Measurements from ENCODE around the gene SCN2B. TPM values are rescaled to one million over a fixed set of nuclear protein-coding genes. Genes with fewer than 3 reads are reported as not detected.

The SCN2B gene
- total RNA-seq (2012; rRNA removed) (under 0.01 TPM in 2 replicates), polyA plus RNA-seq (2012; rRNA removed) (0.05 and 0.10 TPM in 2 replicates), Bru-seq, nascent RNA (percentile 10 among the genes with signal in this experiment), BruChase-seq, experiment 1, labeled RNA remaining after a 6-hour chase (percentile 21 among the genes with signal in this experiment), BruChase-seq, experiment 2, labeled RNA remaining after a 2-hour chase (percentile 14 among the genes with signal in this experiment)
- 0.04 TPM in 2 replicates for polyA plus RNA-seq (2012; cell fraction: cytosol; rRNA removed)
- polyA plus RNA-seq (2012; cell fraction: nucleus; rRNA removed; ENCODE audit: low replicate concordance): 0.01 TPM in 2 replicates
- long read RNA-seq, full-length matches to known transcripts: 1 of 1 reads
- long read RNA-seq, partial matches to known transcripts: 0 of 1 reads
- long read RNA-seq, other reads (novel, unspliced or antisense): 0 of 1 reads

DNA sequence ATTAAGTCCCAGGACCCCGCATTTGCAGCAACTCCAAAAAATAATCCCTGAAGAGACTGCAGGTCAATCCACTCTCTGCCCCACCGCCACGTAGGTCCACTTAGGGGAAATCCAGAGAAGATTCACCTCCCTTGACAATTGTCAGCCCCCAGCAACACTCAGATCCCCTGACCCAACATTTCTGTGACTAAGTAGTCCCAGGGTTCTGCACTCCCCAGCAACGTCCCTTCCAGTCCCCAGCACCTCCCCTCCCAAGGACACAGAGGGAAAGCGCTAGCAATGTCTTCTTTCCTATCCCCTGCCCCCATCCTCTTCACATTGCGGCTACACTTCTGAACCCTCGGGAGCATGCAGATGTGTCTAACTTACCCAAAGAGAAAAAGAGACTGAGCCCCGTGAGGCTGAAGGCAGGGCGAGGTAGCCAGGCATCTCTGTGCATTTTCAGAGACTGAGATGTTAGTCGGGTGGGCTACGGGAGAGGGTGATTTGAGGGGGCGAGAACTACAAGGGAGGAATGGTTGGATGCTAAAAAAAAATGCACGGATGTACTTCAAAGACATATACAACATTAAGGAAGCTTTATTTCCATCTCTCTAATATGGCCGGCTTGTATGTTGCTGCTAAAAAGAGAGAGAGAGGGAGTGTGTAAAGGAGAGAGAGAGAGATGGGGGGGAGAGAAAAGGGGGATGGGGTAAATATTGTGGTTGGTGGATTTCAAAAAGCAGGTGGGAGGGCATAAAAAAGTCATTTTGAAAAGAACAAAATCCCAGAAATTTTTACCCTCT, at the start of gene SCN2B:
SCN2B (minus strand) TSS at position 647 of the 785 bp plus-strand sequence; CDS start at position 439, 208 bp downstream.
- Histone ChIP-seq H4K5ac (ENCODE audit: low read depth, low read length) (peak within 1 kb of the TSS; percentile 48; the same call in 1 of the 2 replicates), H3K56ac (ENCODE audit: extremely low read depth, insufficient read depth, low read length) (no peak within 1 kb of the TSS; the same call in 1 of the 2 replicates), H2BK20ac (ENCODE audit: low read depth, low read length) (no peak within 1 kb of the TSS), H3K9me1 (ENCODE audit: insufficient read depth, low read length) (no peaks in the 10 kb centered on the region), H3K9ac (ENCODE audit: low read depth, low read length) (peak within 1 kb of the TSS; percentile 49; the same call in 1 of the 2 replicates), H3K23ac (ENCODE audit: low read depth, low read length) (no peak within 1 kb of the TSS), H2BK15ac (ENCODE audit: low read depth, low read length) (no peak within 1 kb of the TSS), H2AK5ac (ENCODE audit: low read depth, low read length) (no peak within 1 kb of the TSS), H3K27ac (ENCODE audit: insufficient read depth, low read length) (peak within 1 kb of the TSS; percentile 61), H3K36me3 (ENCODE audit: control insufficient read depth, insufficient read depth, low read length) (no peaks in the 10 kb centered on the region), H3K4ac (ENCODE audit: low read depth, low read length) (no peak within 1 kb of the TSS), H4K8ac (ENCODE audit: low read depth in 2 of 2, low read length in 2 of 2) (no peak within 1 kb of the TSS; a peak in 1 of 4 replicates), H3K9me3 (ENCODE audit: control insufficient read depth, insufficient read depth, low read length) (no peaks in the 10 kb centered on the region), H2AFZ (replicated peaks; ENCODE audit: low read length, poor library complexity) (no peak within 1 kb of the TSS), H3K14ac (replicated peaks; ENCODE audit: low read depth, low read length) (no peak within 1 kb of the TSS), H2AK9ac (replicated peaks; ENCODE audit: low read depth, low read length, poor library complexity) (no peak within 1 kb of the TSS), H4K20me1 (ENCODE audit: insufficient read depth, low read length) (no peaks in the 10 kb centered on the region), H3K4me2 (ENCODE audit: low read depth, low read length) (peak within 1 kb of the TSS; percentile 75), H2BK5ac (ENCODE audit: low read depth, low read length, poor library complexity, severe bottlenecking) (no peak within 1 kb of the TSS), H3K27me3 (ENCODE audit: control insufficient read depth, insufficient read depth, low read length) (peaks cover 10% of the 10 kb centered on the region), H3K79me1 (ENCODE audit: low read depth in 1 of 2, low read length in 2 of 2) (no peaks in the 10 kb centered on the region), H3K4me1 (ENCODE audit: control insufficient read depth, insufficient read depth, low read length) (peaks cover 5% of the 10 kb centered on the region; the same call in 1 of the 2 replicates), H2BK120ac (ENCODE audit: low read depth, low read length) (no peak within 1 kb of the TSS), H4K91ac (ENCODE audit: insufficient read depth, low read depth, low read length) (peak within 1 kb of the TSS; percentile 31; the same call in 1 of the 2 replicates), H3K4me3 (ENCODE audit: insufficient read depth, low read depth, low read length) (peak within 1 kb of the TSS; percentile 29; the same call in 1 of the 2 replicates), H3K18ac (ENCODE audit: low read depth, low read length) (peak within 1 kb of the TSS; percentile 57; the same call in 1 of the 2 replicates)
- dilution Hi-C loops (cut with HindIII; ENCODE audit: low sequenced_read_pairs, unreplicated experiment) (no loop called here), intact Hi-C loops (cut with micrococcal nuclease) (no loop called here), in situ Hi-C loops (cut with MboI; ENCODE audit: low sequenced_read_pairs) (no loop called here)
- ATAC-seq (ENCODE audit: low read depth) (no peak), DNase-seq (peak; percentile 7)
- BruUV-seq (replicated peaks): no TSS peak
- POLR2A ChIA-PET (ENCODE audit: unreplicated experiment): no interaction called here
- CTCF ChIA-PET: interaction anchor here (1.2 kb wide), 1 partner anchor 22 kb away, joined by 3 read pairs; no protein-coding TSS in a partner anchor
- 18% methylated on average over 3 of the region's 14 CpGs; no CpG with 5 or more reads in 1 of the 2 experiments for WGBS, 2 experiments (ENCODE audit: extremely low coverage in 2 of 2, insufficient read length in 1 of 2)
- no peak for TF ChIP-seq NFE2L2 (IDR thresholded peaks at IDR 0.05; ENCODE audit: low read depth, low read length)
- TF ChIP-seq, protein P1, sequence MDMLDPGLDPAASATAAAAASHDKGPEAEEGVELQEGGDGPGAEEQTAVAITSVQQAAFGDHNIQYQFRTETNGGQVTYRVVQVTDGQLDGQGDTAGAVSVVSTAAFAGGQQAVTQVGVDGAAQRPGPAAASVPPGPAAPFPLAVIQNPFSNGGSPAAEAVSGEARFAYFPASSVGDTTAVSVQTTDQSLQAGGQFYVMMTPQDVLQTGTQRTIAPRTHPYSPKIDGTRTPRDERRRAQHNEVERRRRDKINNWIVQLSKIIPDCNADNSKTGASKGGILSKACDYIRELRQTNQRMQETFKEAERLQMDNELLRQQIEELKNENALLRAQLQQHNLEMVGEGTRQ (IDR thresholded peaks at IDR 0.05; ENCODE audit: low read depth, low read length): no peak
- TF ChIP-seq MAFK (IDR thresholded peaks at IDR 0.05; ENCODE audit: low read depth, low read length): no peak
- no peak for TF ChIP-seq RCOR1 (IDR thresholded peaks at IDR 0.05; ENCODE audit: insufficient replicate concordance, low read length)
- no peak for TF ChIP-seq BHLHE40 (IDR thresholded peaks at IDR 0.05; ENCODE audit: low read depth, low read length)
- TF ChIP-seq FOS (IDR thresholded peaks at IDR 0.05; ENCODE audit: low read depth, low read length): no peak
- no peak for TF ChIP-seq CTCF (conservative IDR thresholded peaks at IDR 0.05; ENCODE audit: low read depth, low read length)
- no peak for TF ChIP-seq SMC3 (IDR thresholded peaks at IDR 0.05; ENCODE audit: low read depth, low read length)
- no peak for TF ChIP-seq CEBPB (IDR thresholded peaks at IDR 0.05; ENCODE audit: low read depth, low read length)
- TF ChIP-seq CHD1 (IDR thresholded peaks at IDR 0.05; ENCODE audit: low read depth, low read length): no peak
- TF ChIP-seq ELK1 (IDR thresholded peaks at IDR 0.05; ENCODE audit: borderline replicate concordance, low read depth, low read length): no peak
- no peak for TF ChIP-seq RAD21 (IDR thresholded peaks at IDR 0.05; ENCODE audit: low read length)

Data from IMR-90 (cell line).